Epithelial cell of proximal tubule (primary cell): ENCODE data around the gene FGF2. TPM values are rescaled to one million over a fixed set of nuclear protein-coding genes. Genes with fewer than 3 reads are reported as not detected.

Experiments used
- DNase-seq: peaks from one replicate; pipeline ENCODE4 v3.0.0-alpha.2; 2011; ENCODE audit warnings: low read depth
- H3K4me3 ChIP-seq: 2 replicates; pipeline ENCODE4 v1.5.1; 2011; ENCODE audit warnings: low read depth, mild to moderate bottlenecking, low read length
- CTCF ChIP-seq: conservative IDR thresholded peaks from 2 replicates; pipeline ENCODE4 v1.5.1; 2012; ENCODE audit warnings: low read depth, mild to moderate bottlenecking, low read length
- total RNA-seq: library from RNA; depleted of rRNA; stranded (reverse); fragments of >200 nt; gene quantifications from 2 replicates; pipeline ENCODE4 v1.2.3, GENCODE V29; 2015

FGF2 gene
- total RNA-seq, 1 donor from 2014 or later: 11.4 TPM

- DNase-seq: no peak
- H3K4me3 ChIP-seq: no peak overlapping the region
- TF ChIP-seq CTCF: no peak
Measured at GRCh38 chr4:122890147-122890795, 63.6 kb downstream of the FGF2 start.

DNA sequence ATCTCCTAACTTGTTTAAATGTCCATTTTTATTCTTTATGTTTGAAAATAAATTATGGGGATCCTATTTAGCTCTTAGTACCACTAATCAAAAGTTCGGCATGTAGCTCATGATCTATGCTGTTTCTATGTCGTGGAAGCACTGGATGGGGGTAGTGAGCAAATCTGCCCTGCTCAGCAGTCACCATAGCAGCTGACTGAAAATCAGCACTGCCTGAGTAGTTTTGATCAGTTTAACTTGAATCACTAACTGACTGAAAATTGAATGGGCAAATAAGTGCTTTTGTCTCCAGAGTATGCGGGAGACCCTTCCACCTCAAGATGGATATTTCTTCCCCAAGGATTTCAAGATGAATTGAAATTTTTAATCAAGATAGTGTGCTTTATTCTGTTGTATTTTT lies 68.2 kb downstream of the FGF2 start:
- peak; percentile 42 for DNase-seq
- no peak overlapping the region for H3K4me3 ChIP-seq
- TF ChIP-seq CTCF: peak; percentile 22

GRCh38 chr4:122895336-122895995 lies 68.8 kb downstream of the FGF2 start:
- no peak for DNase-seq

GRCh38 chr4:122896270-122896669 lies 69.6 kb downstream of the FGF2 start:
- DNase-seq: no peak
- no peak for TF ChIP-seq CTCF
- H3K4me3 ChIP-seq: no peak overlapping the region

More at GRCh38 chr4:122895336-122895995, 68.8 kb downstream of the FGF2 start:
- no peak for TF ChIP-seq CTCF
- H3K4me3 ChIP-seq: no peak overlapping the region

DNA sequence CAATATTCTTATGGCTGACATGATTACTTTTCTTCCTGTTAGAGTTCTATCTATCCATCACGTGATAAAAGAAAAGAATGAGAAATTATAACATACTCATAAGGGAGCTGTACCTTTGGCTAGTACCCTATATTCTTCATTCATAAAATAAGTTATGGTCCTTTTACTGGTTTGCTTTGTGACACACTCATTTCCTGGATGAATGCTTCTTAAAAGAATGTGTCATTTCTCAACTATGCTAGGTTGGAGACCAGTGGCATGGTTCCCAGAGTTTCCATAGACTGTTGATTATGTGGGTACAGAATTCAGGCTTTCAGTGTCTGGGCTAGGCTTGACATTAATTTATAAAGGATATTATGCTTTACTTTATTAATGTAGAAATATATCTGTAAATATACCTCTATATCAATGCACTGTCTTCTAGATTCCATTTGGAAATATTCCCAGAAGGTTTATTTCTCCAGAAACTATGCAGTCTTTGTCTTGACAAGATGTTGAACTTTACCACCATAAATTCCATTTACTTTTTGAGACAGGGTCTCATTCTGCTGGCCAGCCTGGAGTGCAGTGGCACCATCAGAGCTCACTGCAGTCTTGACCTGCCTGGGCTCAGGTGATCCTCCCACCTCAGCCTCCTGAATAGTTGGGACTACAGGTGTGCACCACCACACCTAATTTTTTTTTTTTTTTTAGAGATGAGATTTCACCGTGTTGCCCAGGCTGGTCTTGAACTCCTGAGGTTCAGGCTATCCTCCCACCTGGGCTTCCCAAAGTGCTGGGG lies 71.9 kb downstream of the FGF2 start:
- H3K4me3 ChIP-seq: no peak overlapping the region
- TF ChIP-seq CTCF: no peak
- peak; percentile 79 for DNase-seq

- DNase-seq: no peak
- TF ChIP-seq CTCF: no peak
- H3K4me3 ChIP-seq: no peak overlapping the region
Measured at GRCh38 chr4:122899682-122900081, 73.1 kb downstream of the FGF2 start.
